Mammary epithelial cell (primary cell): ENCODE data around the gene DDX52.

ENCODE experiments used
- CTCF ChIP-seq, 2 donors: IDR thresholded peaks in 1 of 2; conservative IDR thresholded peaks in 1 of 2; 2 replicates each; pipeline ENCODE4 v1.5.1; 2011 to 2012; ENCODE audit warnings: inconsistent platforms in 2 of 2, low read length in 2 of 2, mild to moderate bottlenecking in 2 of 2, control low read depth in 1 of 2, low read depth in 1 of 2; ENCODE audit not compliant: insufficient read depth in 1 of 2; ENCODE audit errors: extremely low read depth in 1 of 2
- EZH2 ChIP-seq: IDR thresholded peaks from 2 replicates; pipeline ENCODE4 v1.6.1; 2012; ENCODE audit warnings: low read length, inconsistent platforms, borderline replicate concordance

- TF ChIP-seq CTCF (conservative IDR thresholded peaks at IDR 0.05 in 1 of 2, IDR thresholded peaks at IDR 0.05 in 1 of 2; ENCODE audit: extremely low read depth in 1 of 2, insufficient read depth in 1 of 2, low read depth in 1 of 2, low read length in 2 of 2) (no peak), EZH2 (no peak)
Measured at GRCh38 chr17:37585066-37585465, 58.2 kb downstream of the DDX52 start.
